Activated T-helper 17 cell treated with anti-CD3 and anti-CD28 coated beads, Interleukin-2, amount 50 U/mL, for 72 hours (primary cell): ENCODE data around the gene PERCC1. TPM values are rescaled to one million over a fixed set of nuclear protein-coding genes. Genes with fewer than 3 reads are reported as not detected.

Experiments
- ATAC-seq: fragments of 150-1000 bp; cut with Tn5 transposase; replicated peaks from 2 replicates; pipeline ENCODE4 v1.10.0; 2021; ENCODE audit warnings: mild to moderate bottlenecking, moderate library complexity
- H3K27ac Mint-ChIP-seq: one replicate; pipeline ENCODE4 v1.8.0; 2022; ENCODE audit warnings: mixed read lengths
- H3K27me3 Mint-ChIP-seq: one replicate; pipeline ENCODE4 v1.8.0; 2022; ENCODE audit warnings: mixed read lengths
- H3K36me3 Mint-ChIP-seq: one replicate; pipeline ENCODE4 v1.8.0; 2022; ENCODE audit warnings: low read depth, mild to moderate bottlenecking, mixed read lengths
- H3K4me1 Mint-ChIP-seq: one replicate; pipeline ENCODE4 v1.8.0; 2022; ENCODE audit warnings: mixed read lengths
- H3K4me3 Mint-ChIP-seq: one replicate; pipeline ENCODE4 v1.8.0; 2022; ENCODE audit warnings: mild to moderate bottlenecking, mixed read lengths
- H3K9me3 Mint-ChIP-seq: one replicate; pipeline ENCODE4 v1.8.0; 2022; ENCODE audit warnings: mixed read lengths
- total RNA-seq, 2 donors: library from RNA; stranded (reverse); gene quantifications; one replicate each; pipeline ENCODE4 v1.2.3, GENCODE V29; 2022

The PERCC1 gene
- total RNA-seq, result not detected

GRCh38 chr16:1430759-1431496 lies at the start of gene PERCC1:
Gene PERCC1, plus strand, starts transcription at chr16:1431078. Its CDS starts 1,516 bp downstream, at chr16:1432594.
- no peak for ATAC-seq
- Mint-ChIP-seq H3K4me1 (no peaks in the 10 kb centered on the region), H3K9me3 (no peaks in the 10 kb centered on the region), H3K27ac (no peak within 1 kb of the TSS), H3K36me3 (no peaks in the 10 kb centered on the region), H3K4me3 (no peak within 1 kb of the TSS), H3K27me3 (no peaks in the 10 kb centered on the region)

GRCh38 chr16:1381612-1382406 lies 49.1 kb upstream of the PERCC1 start:
- H3K27ac Mint-ChIP-seq, result no peak overlapping the region
- no peak for ATAC-seq
- H3K9me3 Mint-ChIP-seq, result no peaks in the 10 kb centered on the region
- H3K4me3 Mint-ChIP-seq, result no peak overlapping the region
- peaks cover 28% of the 10 kb centered on the region for H3K36me3 Mint-ChIP-seq
- no peaks in the 10 kb centered on the region for H3K27me3 Mint-ChIP-seq
- peaks cover 12% of the 10 kb centered on the region for H3K4me1 Mint-ChIP-seq

DNA sequence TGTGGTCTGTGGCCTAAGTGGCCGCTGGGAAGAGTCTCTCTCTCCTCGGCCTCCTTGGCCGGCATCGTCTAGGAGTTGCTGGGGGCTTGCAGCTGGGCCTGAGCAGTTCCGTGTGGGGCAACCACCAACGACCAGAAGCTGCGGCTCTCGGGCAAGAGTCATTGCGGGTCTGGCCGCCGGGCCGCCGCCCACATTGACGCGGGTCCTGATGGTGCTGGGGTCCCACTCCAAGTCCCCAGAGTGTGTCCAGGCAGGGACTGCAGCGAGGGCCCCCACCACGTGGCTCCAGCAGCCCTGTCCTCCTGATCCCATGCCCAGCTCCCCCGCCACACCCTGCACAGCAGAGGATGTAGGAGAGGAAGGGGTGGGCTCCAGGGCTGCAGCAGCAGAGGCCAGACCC lies 47.3 kb upstream of the PERCC1 start:
- ATAC-seq, result no peak
- no peaks in the 10 kb centered on the region for H3K9me3 Mint-ChIP-seq
- peaks cover 19% of the 10 kb centered on the region for H3K36me3 Mint-ChIP-seq
- no peak overlapping the region for H3K27ac Mint-ChIP-seq
- peaks cover 4% of the 10 kb centered on the region for H3K4me1 Mint-ChIP-seq
- no peak overlapping the region for H3K4me3 Mint-ChIP-seq
- no peaks in the 10 kb centered on the region for H3K27me3 Mint-ChIP-seq

- H3K36me3 Mint-ChIP-seq, result peaks cover 19% of the 10 kb centered on the region
- no peaks in the 10 kb centered on the region for H3K4me1 Mint-ChIP-seq
- H3K9me3 Mint-ChIP-seq, result no peaks in the 10 kb centered on the region
- no peak overlapping the region for H3K27ac Mint-ChIP-seq
- no peak overlapping the region for H3K4me3 Mint-ChIP-seq
- H3K27me3 Mint-ChIP-seq, result no peaks in the 10 kb centered on the region
- no peak for ATAC-seq
Observed at GRCh38 chr16:1385232-1385631, 45.6 kb upstream of the PERCC1 start.

GRCh38 chr16:1387331-1387730 lies 43.5 kb upstream of the PERCC1 start:
- Mint-ChIP-seq H3K4me3 (no peak overlapping the region), H3K27me3 (no peaks in the 10 kb centered on the region), H3K36me3 (peaks cover 22% of the 10 kb centered on the region), H3K4me1 (no peaks in the 10 kb centered on the region), H3K9me3 (no peaks in the 10 kb centered on the region), H3K27ac (no peak overlapping the region)
- ATAC-seq, result no peak

- Mint-ChIP-seq H3K4me3 (no peak overlapping the region), H3K36me3 (peaks cover 28% of the 10 kb centered on the region), H3K9me3 (no peaks in the 10 kb centered on the region), H3K4me1 (no peaks in the 10 kb centered on the region), H3K27ac (no peak overlapping the region), H3K27me3 (no peaks in the 10 kb centered on the region)
- no peak for ATAC-seq
Observed at GRCh38 chr16:1389762-1390161, 41.1 kb upstream of the PERCC1 start.

DNA sequence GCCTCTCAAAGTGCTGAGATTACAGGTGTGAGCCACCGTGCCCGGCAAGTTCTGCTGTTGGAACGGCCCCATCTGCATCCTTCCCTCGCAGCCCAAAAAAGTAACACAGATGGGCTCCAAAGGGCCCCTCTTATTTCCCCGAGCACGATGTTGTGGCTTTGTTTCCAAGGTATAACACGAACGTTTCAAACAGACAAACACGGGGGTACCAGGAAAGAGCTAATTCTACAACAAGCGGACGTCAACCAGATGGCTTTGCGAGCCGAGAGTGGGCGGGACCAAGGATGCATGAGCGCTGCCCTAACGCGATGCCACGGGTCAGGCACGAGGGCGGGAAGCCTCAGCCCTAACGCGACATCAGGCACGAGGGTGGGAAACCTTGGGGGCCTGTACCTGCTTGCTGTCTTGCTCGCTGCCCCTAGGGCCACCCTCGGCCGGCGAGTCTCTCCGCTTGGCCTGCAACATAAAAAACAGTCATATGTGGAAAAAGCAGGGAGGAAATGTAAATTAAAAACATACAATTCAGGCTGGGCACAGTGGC lies 40.6 kb upstream of the PERCC1 start:
- peaks cover 24% of the 10 kb centered on the region for H3K36me3 Mint-ChIP-seq
- H3K9me3 Mint-ChIP-seq, result no peaks in the 10 kb centered on the region
- no peak for ATAC-seq
- H3K4me1 Mint-ChIP-seq, result no peaks in the 10 kb centered on the region
- no peaks in the 10 kb centered on the region for H3K27me3 Mint-ChIP-seq
- no peak overlapping the region for H3K4me3 Mint-ChIP-seq
- H3K27ac Mint-ChIP-seq, result no peak overlapping the region

DNA sequence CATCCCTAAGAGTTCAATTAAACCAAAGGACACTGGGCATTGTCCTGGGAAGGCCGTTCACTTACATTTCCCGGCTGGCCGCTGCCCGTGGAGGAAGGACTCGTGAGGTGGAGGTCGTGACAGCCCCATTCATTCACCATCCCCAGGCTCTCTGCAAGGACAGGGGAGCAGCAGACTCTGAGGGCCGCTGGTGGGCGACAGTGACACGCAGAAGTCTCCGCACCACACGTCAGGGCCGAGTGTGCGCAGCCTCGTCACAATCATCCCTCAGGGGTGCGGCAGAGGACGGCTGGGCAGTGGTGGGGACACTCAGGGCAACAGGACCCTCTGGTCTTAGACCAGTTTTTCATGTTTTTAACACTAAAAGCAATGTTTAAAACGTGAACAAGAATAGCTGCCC lies 38.1 kb upstream of the PERCC1 start:
- Mint-ChIP-seq H3K4me3 (no peak overlapping the region), H3K27ac (no peak overlapping the region), H3K27me3 (no peaks in the 10 kb centered on the region), H3K36me3 (peaks cover 24% of the 10 kb centered on the region), H3K9me3 (no peaks in the 10 kb centered on the region), H3K4me1 (no peaks in the 10 kb centered on the region)
- no peak for ATAC-seq

DNA sequence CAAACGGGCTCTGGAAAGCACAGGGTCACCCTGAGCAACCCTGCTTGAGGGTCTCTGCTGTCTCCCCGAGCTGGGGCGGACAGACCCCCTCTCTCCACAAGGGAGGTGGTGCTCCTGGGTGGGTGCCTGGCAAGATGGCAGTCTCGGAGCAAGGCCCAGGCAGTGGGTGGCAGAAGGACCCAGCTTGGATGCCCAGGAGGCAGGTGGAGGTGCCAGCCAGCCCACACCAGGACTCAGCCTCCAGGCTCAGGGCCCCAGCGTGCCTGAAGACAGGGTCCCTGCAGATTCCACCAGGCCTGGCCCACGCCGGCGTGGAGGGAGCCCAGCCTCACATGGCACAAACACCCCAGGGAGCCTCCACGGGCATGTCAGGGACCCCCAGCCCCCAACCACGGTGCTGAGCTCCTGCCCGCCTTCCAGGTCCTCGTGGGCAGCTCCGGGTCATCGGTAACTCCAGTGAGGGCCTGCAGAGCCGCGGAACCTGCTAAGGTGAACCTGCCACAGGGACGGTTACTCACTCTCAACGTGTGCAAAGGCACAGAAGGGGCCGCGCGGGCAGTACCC lies 37.2 kb upstream of the PERCC1 start:
- H3K4me1 Mint-ChIP-seq, result no peaks in the 10 kb centered on the region
- no peak for ATAC-seq
- H3K9me3 Mint-ChIP-seq, result no peaks in the 10 kb centered on the region
- H3K27ac Mint-ChIP-seq, result no peak overlapping the region
- H3K4me3 Mint-ChIP-seq, result no peak overlapping the region
- peaks cover 31% of the 10 kb centered on the region for H3K36me3 Mint-ChIP-seq
- H3K27me3 Mint-ChIP-seq, result no peaks in the 10 kb centered on the region

DNA sequence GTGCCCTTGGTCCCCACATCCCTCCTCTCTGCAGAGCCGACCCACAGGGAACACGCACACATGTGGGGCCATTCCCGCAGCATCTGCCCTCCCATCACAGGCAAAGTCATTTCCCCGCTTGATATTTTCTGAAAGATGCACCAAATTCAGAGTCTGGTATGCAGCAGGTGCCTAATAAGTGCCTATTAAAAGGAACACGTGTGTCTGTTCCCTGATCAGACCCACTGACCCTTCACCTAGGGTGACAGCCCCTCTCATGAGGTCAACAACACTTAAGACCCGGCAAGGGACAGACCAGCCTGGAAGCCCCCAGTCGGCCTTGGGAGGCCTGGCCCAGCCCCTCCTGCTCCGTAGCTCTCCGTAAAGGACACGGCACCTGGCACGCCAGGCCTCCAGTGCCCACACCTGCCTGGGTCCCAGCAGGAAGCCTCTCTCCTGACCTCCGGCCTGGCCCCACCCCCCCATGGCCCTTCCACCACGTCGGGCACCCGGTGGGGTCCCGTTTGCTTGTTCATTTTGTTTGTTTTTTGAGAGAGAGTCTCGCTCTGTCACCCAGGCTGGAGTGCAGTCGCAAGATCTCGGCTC lies 36.4 kb upstream of the PERCC1 start:
- H3K27ac Mint-ChIP-seq, result no peak overlapping the region
- peaks cover 38% of the 10 kb centered on the region for H3K36me3 Mint-ChIP-seq
- H3K27me3 Mint-ChIP-seq, result no peaks in the 10 kb centered on the region
- no peaks in the 10 kb centered on the region for H3K9me3 Mint-ChIP-seq
- no peak for ATAC-seq
- no peak overlapping the region for H3K4me3 Mint-ChIP-seq
- H3K4me1 Mint-ChIP-seq, result no peaks in the 10 kb centered on the region

GRCh38 chr16:1395444-1396031 lies 35.3 kb upstream of the PERCC1 start:
- ATAC-seq, result no peak
- Mint-ChIP-seq H3K27me3 (no peaks in the 10 kb centered on the region), H3K27ac (no peak overlapping the region), H3K36me3 (peaks cover 41% of the 10 kb centered on the region), H3K4me3 (no peak overlapping the region), H3K4me1 (no peaks in the 10 kb centered on the region), H3K9me3 (no peaks in the 10 kb centered on the region)

- no peaks in the 10 kb centered on the region for H3K4me1 Mint-ChIP-seq
- H3K36me3 Mint-ChIP-seq, result peaks cover 48% of the 10 kb centered on the region
- no peaks in the 10 kb centered on the region for H3K9me3 Mint-ChIP-seq
- H3K27ac Mint-ChIP-seq, result no peak overlapping the region
- no peaks in the 10 kb centered on the region for H3K27me3 Mint-ChIP-seq
- H3K4me3 Mint-ChIP-seq, result no peak overlapping the region
- no peak for ATAC-seq
Observed at GRCh38 chr16:1397779-1398178, 33.1 kb upstream of the PERCC1 start.

- H3K27me3 Mint-ChIP-seq, result no peaks in the 10 kb centered on the region
- H3K36me3 Mint-ChIP-seq, result peaks cover 50% of the 10 kb centered on the region
- H3K9me3 Mint-ChIP-seq, result no peaks in the 10 kb centered on the region
- H3K4me3 Mint-ChIP-seq, result no peak overlapping the region
- H3K27ac Mint-ChIP-seq, result no peak overlapping the region
- H3K4me1 Mint-ChIP-seq, result no peaks in the 10 kb centered on the region
- ATAC-seq, result no peak
Observed at GRCh38 chr16:1398351-1398750, 32.5 kb upstream of the PERCC1 start.

GRCh38 chr16:1398826-1399581 lies 31.9 kb upstream of the PERCC1 start:
- no peak for ATAC-seq
- no peaks in the 10 kb centered on the region for H3K27me3 Mint-ChIP-seq
- H3K4me3 Mint-ChIP-seq, result no peak overlapping the region
- peaks cover 53% of the 10 kb centered on the region for H3K36me3 Mint-ChIP-seq
- no peaks in the 10 kb centered on the region for H3K9me3 Mint-ChIP-seq
- H3K27ac Mint-ChIP-seq, result no peak overlapping the region
- no peaks in the 10 kb centered on the region for H3K4me1 Mint-ChIP-seq
